GM12874 (cell line): Measurements from ENCODE around the gene MEGF6.

Source experiments
- TF ChIP-seq, protein P1 (sequence below): IDR thresholded peaks from 2 replicates; pipeline ENCODE4 v1.5.1; 2011; ENCODE audit warnings: low read depth, mild to moderate bottlenecking, control low read depth, low read length, moderate library complexity; ENCODE audit not compliant: insufficient read depth

The MEGF6 gene

DNA sequence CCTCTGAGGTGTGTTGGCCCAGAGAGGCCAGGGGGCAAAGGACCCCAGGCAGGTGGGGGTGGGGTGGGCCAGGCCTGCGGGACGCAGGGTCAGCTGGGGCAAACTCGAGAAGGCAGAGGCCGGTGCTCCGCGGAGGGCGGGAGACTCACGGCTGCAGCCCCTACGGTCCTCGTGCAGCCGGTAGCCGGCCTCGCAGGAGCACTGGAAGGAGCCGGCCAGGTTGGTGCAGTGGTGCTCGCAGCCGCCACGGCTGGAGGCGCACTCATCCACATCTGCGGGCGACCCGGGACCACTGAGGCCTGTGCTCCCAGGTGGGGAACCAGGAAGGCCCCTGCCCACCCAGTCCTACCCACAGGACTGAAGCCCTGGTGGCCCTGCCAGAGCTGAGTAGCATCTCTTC is 101.6 kb downstream of the MEGF6 start:
- TF ChIP-seq, protein P1, sequence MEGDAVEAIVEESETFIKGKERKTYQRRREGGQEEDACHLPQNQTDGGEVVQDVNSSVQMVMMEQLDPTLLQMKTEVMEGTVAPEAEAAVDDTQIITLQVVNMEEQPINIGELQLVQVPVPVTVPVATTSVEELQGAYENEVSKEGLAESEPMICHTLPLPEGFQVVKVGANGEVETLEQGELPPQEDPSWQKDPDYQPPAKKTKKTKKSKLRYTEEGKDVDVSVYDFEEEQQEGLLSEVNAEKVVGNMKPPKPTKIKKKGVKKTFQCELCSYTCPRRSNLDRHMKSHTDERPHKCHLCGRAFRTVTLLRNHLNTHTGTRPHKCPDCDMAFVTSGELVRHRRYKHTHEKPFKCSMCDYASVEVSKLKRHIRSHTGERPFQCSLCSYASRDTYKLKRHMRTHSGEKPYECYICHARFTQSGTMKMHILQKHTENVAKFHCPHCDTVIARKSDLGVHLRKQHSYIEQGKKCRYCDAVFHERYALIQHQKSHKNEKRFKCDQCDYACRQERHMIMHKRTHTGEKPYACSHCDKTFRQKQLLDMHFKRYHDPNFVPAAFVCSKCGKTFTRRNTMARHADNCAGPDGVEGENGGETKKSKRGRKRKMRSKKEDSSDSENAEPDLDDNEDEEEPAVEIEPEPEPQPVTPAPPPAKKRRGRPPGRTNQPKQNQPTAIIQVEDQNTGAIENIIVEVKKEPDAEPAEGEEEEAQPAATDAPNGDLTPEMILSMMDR = no peak

DNA sequence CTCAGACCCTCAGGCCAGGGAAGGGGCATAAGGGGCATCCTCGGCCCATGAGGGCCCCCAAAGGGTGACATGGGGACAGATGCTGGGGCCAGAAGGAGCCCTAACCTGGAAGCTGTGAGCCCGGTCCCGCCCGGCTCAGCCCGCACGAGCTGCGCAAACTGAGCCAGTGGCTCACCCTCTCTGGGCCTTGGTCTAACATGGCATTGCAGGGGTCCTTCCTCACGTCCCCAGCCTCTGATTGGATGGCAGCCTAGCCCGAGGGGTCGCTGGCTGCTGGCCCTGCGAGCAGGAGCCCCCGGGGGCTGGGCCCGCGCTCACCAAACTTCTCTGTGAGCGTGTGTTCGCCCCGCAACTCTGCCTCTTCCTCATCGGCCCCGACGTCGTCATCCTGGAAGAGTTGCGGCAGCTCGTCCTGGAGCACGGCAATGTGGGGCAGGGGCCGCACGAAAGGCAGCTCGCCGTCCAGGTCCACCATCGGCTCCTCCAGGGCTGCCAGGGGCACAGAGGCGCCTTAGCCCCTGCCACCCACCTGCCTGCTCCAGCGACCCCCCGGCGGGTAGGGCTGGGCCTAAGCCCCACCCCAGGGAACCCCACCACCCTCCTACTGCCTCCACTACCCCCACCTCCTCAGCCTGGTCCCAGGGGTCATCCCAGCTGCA is 102.4 kb downstream of the MEGF6 start:
- TF ChIP-seq, protein P1 = no peak

DNA sequence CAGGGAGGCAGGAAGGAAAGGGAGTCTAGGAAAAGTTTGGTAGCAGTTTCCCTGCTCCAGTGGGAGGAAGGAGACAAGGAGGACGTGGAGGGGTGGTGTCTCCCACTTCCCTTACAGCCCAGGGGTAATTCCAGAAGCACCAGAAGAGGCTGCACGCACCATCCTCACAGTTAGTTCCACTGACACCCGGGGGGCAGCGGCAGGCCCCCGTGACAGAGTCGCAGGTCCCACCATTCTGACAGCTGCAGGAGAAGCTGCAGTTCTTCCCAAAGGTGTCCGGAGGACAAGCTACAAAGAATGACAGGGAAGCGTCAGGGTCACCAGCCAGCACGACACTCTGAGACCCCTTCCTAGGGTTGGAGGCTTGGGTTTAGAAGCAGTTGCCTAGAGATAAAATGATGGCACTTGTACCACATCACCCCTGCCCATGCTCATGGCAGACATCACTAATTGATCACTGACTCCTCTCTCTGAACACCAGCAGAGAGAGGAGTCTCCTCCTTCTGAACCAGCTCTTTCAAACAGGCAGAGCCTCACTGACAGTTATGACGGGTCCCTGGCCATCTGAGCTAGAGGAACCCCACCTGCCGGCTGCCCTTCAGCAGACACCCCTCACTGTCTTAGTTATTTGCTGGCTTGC is 103.6 kb downstream of the MEGF6 start:
- TF ChIP-seq, protein P1 = no peak

DNA sequence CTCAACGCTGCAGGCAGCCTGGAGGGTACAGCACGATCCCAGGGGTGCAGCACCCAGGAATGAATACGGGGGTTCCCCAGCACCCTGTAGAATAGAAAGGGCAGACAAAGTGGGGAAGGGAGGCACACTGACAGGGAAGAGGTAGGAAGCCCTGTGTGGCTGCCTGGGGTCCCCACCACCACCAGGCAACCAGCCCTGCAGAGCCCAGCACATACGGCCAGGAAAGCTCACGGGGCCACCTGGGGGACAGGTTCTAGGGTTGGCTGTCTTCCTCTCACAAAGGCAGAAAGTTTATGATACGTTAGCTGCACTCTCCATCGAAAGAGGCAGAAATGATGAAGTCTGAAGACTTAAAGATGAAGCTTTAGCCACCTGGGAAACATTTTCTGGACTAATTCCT is 104.4 kb downstream of the MEGF6 start:
- TF ChIP-seq, protein P1 = no peak

DNA sequence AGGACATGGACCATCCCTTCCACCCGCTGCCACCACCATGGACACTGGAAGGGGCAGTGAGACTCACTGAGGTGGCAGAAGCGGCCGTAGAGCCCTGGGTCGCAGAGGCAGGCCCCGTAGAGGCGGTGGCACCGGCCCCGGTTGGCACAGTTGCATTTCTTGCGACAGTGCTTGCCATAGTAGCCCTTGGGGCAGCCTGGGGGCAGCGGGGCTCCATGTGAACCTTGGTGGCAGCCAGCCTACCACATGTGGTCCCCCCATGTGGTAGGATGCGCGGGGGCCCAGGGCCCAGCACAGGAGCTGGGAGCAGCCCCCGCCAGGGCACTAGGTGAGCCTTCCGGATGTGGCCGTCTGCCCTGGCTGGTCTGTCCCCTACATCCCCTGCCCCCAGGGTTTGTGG is 105.3 kb downstream of the MEGF6 start:
- TF ChIP-seq, protein P1 = no peak

DNA sequence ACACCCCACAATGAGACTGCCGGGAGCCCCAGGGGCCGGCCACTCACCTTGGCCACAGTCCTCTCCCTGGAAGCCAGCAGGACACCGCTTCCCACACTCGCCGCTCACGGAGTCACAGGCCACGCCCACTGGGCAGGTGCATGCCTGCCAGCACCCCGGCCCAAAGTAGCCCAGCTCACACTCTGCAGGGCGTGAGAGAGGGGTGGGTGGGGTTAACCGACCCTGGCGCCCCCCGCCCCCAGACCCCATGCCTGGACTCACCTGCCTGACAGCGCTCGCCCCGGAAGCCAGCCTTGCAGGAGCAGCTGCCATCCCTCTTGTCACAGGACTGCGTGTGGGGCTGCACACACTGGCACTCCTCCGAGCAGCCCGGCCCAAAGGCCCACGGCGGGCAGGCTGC is 106.1 kb downstream of the MEGF6 start:
- TF ChIP-seq, protein P1 = no peak

DNA sequence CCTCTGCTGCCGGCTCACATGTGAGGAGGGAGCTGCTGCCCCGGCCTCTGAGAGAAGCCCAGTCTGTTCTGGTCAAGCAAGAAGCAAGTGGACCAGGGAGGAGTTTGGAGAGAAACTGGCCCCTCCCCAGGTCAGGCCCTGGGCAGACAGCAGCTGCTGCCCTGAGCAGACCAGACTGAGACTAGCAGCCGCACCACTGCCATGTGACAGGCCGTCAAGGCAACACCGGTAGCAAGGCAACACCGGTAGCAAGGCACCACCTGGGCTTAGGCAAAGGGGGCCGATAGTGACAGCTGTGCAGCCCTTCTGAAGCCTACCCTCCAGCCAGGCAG is 106.5 kb downstream of the MEGF6 start:
- TF ChIP-seq, protein P1 = no peak
